ENCODE results near the gene RIPOR2.
"Not testable (repeated sequence)": the region's sequence is repeated elsewhere in the genome, so short reads cannot be mapped to it uniquely, and the experiment has no call there.

RIPOR2 gene

DNA sequence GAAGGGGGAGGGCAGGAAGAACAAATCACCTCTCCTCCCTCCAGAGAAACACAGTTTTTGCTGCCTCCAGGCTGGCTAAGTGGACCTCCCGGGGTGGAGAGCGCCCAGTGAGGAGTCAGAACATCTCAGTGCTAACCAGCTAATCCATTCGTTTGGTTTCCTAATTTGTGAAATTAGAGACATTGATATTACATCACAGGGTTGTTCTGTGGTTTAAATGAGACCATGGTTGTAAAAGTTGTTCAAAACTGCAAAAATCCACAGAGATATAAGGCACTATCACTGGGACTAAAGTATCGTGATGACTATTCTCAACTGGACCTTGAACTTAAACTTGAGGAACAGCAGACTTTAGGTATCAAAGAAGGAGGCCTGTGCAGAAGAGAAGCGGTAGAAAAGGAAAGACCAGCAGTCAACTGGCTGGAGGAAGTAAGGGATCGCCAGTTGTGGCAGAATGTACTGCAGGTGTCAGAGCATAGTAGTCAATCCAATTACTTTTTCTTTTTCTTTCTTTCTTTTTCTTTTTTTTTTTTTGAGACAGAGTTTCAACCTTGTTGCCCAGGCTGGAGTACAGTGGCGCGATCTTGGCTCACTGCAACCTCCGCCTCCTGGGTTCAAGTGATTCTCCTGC is 33.9 kb downstream of the RIPOR2 start:
- peak; percentile 19 for DNase-seq

DNA sequence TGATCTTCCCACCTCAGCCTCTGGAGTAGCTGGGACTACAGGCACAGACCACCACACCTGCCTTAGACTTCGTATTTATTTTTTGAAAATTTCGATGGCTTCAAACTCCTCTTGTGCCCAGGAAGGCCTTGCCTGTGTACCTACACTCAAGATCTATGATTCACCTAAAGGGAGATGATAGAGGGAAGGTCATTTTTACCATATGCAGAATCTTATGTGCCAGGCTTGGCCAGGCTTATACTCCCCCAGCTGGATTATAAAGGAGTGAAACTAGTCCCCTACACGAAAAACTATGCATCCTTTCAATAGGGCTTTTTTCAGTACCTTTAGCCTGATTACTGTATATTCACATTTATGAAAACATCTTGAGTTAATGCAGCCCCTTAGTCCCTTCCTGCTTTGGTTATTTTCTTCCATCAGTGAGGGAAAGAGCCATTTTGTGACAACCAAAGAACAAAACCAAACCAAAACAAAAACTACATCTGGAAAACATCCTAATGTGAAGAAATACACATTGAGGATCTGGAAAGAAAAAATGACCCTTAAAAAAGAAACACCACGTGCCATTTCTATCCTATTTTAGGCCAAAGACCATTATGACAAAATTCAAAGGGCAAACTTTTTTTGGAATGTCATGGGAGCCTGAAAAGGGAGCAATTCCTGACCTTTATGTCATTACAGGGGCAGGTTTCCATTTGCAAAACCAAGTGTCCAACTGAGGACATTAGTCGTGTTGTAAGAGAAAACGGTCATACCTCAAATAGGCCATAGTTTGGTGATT is 34.7 kb downstream of the RIPOR2 start:
- no peak for DNase-seq

DNA sequence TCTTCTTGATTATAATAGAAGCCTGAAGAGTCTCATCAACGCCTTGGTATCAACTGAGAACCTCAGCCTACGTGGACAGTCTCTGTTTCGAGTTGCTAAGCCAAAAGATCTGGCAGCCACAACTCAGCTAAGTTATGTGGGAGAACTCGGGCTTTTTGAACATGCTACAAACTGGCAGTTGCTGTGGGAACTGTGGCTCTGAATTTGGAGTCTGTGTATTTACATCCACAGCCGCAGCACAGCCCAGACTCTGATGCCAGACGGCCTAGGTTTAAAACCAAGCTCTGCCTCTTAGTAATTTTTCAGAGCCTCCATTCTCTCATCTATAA is 35.8 kb downstream of the RIPOR2 start:
- peak; percentile 49 for DNase-seq

DNA sequence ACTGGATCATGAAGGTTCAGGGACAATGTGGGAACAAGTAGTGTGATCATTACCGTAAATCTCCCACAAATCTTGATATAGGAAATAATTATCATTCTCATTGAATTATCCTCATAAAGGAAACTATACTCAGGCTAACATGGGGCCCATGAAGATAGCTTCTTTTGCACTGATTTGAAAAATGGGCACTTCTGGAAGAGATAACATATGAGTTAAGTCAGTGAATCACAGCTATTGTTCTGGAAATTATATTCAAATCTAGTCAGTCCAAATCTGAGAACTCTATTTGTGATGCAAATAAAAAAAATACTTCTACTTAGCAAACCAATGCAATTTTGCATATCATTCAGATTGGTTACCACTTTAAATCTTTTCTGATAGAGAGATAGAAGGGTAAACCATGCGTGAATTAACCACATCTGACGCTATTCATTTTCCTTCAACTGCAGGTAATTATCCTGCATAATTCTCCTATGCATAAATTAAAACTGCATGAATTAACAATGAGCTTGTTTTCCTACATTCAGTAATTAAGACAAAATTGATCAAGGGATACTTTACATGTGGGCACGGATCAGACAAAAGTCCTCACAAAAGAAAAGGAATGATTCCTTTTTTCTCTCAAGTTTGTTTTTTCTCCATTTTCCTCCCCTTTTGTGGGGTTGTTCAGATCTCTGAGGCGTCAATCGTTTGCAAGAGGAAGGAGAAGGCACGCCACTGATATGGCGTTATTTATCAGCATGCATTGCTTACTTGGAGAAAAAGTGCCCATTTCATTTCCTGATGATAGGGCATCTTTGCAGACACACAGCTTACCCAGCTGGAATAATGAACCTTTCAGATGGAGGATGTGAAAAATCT is 36.4 kb downstream of the RIPOR2 start:
- DNase-seq = peak; percentile 74

DNA sequence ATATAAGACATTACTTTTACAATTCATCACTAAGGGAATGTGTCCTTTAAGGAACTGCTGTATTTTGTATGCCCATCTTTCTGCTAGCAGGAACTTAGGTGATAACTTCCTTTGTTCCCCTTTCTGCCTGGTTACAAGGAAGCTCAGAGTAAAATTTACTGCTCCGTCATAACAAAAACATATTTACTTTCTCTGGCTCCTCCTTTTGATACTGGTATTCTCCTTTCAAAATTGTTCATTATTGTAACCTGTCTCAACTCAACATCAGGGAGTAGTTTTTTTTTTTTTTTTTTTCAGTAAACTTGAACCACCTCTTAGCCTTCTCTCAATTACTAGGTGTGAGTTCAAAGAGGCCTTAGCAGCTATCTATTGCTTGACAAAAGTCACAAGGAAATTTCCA is 37.1 kb downstream of the RIPOR2 start:
- peak; percentile 34 for DNase-seq

DNA sequence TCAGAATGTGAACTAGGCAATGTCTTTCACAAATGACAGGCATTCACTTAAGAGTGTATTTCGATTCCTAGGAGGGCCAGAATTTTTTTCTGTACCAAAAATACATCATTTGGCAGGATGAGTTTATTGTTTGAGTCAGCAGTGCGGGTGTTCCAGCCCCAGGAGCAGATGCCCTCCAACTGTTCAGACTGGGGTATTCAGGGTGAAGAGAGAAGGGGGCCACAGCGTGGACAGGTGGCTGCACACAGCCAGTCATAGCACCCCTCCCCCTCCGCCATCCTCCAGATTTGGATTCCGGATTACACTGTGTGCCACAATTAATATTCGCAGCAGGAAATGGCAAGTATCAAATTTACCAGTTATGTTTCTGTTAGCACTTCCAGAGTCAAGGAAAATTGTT is 38.6 kb downstream of the RIPOR2 start:
- peak; percentile 19 for DNase-seq

DNA sequence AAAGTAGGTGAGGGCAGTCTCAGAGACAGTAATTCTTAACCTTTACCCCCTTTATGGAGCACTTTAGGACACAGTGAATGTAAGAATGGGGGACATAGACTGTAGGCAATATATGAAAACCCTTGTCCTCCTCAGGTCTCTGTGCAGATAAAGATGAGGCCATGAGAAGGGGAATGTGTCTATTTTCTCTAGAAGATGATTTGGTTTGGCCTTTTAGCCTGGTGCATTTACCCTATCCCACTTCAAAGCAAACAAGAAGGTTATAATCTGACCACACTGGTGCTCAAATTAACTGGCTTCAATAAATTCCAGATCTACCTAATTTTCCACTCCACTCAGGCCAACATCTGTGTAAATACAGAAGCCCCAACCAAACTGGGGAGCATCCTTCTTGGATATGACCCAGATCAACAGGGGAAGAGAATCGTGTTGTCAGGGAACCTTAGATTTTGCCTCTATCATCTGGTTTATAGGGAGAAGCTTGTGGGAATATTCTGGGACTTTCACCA is 42.4 kb downstream of the RIPOR2 start:
- no peak for DNase-seq

DNA sequence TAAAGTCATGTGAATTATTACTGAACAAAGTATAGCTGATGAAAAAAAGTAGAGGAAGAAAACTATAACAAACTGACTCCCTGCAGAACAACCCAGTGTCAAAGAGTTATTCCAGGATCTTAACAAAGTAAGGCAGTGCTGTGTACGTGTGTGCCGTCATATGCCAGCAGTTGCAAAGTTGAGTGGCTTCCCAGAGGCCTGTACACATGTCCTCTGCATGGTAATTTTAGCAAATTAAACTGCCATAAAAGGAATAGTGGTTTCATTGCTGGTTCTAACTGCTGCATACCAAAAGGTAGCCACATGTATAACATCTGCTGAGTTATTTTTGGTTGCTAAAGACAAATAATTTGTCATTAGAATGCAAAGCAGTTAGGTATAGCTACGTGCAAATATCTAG is 44.8 kb downstream of the RIPOR2 start:
- peak; percentile 33 for DNase-seq

DNA sequence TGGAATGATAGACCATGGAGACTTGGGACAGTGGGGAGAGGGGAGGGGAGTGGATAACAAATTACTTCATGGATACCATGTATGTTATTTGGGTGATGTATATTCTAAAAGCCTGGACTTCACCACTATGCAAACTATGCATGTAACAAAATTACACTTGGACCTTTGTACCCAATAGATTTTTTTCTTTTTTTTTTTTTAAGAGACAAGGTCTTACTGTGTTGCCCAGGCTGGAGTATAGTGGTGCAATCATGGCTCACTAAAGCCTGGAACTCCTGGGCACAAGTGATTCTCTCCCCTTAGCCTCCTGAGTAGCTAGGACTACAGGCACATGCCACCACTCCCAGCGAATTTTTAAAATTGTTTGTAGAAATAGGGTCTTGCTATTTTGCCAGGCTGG is 45.3 kb downstream of the RIPOR2 start:
- DNase-seq = no peak

DNA sequence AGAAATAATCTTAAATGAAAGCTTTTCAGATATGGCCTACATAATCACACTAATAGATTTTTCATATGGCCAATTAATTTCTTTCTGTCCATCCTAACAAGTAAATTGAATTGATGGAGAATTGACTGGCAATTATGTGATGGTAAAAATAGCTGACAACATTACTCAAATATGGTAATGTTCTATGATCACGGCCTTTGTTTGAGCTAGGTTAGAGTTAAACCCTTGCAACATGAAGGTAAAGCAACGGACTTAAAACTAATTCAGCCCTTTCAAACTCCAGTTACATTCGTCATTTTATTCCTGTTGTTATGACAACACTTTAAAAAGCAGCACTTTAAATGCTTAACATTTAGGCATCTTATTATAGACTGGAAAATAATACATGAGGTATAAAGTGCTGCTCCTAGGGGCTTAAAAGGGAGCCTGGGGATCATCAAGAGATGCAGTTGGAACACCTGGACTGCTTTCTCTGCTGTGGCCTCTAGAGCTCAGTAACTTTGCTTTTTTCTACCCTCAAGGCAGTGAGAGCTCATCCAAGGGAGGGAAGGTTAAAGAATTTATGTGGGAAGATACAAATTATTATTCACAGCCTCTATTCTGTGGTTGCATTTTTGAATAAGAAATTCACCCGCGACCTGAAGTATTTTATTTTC is 46.9 kb downstream of the RIPOR2 start:
- peak; percentile 53 for DNase-seq

DNA sequence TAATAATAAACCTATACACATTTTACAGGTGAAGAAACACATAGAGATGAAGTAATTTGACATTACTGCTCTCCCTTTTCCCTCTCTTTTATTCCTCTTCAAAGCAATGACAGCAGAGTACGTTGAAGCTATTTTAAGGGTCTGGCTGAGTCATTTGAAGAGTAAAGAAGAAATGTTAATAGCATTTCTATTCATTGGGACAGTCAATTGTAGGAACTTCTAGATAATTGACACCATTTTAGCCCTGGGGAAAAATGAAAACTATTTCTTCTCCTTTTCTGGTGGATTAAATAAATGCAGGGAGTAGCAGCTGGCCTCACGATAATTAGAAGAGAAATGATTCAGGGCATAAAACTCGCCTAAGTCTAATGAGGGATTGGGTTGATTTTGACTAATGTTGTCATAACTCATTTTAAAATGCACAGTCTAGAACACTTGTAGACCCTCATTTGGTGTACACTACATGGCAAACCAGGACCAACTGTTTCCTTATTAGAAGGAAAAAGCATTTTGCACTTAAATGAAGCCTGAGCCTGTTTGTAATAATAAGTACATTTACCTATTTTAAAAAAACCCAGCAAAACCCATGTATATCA is 48.1 kb downstream of the RIPOR2 start:
- peak; percentile 72 for DNase-seq

DNA sequence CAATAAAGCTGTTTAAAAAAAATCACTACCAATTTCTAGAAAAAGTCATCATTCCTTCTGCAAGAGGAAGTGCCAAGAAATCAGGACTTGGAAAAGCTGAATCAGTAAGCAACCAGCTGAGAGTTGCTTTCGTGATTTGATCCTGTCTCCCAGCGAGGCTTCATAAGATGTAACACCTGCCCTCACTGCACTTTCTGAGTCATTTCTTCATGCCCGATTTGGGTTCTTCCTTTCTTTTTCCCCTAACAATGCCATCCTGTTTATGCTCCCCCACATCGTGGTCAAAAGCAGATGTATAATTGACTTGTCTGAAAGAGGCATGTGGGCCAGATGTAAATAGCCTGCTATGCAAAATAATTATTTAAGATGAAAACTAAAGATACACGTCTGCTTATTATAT is 52.1 kb downstream of the RIPOR2 start:
- peak; percentile 83 for DNase-seq

DNA sequence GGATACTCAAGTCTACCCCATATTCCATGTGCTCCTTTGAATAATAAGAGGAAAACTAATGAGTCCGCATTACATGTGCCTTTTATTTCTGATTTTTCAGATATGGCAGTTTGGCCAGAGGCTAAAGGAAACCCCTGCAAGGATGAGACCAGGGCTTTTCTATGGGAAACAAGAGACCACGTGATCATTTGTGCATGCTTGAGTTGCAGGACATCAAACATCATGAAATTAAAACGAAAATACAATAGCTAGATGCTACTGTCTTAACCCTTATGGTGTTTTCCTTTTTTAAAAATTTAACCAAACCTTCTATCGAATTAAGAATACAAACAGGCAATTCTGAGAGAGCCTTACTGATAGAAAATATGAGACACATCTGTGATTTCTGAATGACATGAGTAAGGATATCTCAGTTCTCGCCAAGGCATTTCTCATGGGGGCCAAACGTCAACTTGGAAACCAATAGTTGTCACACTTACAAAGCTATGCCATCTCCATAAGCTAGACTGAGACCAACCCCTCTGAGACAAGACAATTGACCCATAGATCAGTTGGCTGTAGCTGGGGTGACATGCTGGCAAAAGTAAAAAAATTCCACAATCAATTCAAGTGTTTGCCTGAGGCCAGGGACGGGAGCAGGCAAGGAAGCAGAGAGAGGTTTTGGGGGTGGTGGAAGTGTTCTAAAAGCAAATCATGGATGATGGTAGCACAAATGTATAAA is 52.8 kb downstream of the RIPOR2 start:
- no peak for DNase-seq

DNA sequence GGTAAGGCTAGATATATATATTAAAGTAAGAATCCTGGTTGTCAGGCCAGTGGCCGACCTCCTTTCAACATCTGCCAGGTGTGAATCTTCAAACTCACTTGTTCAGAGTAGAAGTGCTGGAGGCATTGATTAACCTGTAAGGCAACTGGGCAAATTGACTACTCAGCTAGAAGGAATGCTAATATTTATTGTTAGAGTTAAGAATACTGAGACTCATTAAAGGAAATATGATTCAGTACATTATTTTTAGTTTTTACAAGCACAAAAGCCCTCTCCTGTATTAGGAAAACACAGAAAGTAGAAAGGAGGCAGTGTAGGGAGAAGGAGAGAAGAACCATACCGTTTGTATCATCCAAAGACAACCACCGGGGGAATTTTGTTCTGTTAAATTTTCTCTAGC is 53.5 kb downstream of the RIPOR2 start:
- DNase-seq = no peak

DNA sequence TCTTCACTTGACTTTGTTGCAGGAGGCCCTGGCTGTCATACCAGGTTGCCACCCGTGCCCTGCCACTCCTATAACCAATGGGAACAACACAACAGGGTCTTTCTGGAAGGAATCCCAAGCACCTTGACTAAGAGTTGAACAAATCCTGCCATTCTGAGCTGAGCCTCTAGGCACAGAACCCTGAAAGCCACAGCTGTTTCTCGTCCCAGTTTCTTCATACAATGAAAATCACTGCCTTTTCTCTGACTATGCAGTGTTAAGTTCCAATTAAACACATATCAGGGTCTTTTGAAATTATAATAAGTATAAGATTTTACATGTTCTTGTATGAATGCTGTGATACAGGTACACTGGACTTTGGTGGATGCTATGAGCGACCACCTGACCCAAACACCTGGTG is 54.4 kb downstream of the RIPOR2 start:
- no peak for DNase-seq

DNA sequence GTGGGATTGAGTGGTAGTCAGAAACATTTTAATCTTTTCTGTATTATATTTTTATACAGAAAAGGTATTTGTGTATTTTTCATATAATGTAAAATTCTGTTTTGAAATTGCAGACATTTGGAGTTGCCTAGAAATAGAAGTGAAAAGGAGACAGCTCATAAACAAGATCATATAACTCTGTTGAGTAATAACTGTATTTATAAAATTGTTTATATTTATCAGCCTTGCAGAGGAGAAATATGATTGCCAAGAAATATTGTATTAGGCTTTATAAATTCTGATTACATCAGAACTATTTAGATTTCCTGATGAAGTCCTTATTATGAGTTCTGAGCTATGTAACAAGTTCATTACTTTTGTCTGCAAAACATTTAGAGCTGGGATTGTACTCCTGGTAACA is 55.3 kb downstream of the RIPOR2 start:
- DNase-seq = no peak

DNA sequence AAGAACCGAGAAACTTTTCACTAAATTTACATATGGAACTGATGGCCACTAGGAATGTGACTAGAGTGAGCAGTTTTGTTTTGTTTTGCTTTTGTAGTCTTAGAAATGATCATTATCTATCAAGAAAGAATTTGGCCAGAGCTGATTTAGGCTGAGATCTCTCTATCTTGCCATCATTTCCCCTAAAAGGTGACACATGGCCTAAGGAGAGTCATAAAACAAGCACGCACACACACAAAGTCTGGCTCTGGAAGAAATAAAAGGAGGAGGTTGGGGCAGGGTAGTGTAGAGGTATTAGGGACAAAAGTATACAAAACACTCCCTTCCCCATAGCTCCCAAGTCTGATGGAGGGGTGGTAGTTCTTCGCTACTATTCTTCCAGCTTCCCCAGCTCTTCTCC is 56.4 kb downstream of the RIPOR2 start:
- DNase-seq = no peak

DNA sequence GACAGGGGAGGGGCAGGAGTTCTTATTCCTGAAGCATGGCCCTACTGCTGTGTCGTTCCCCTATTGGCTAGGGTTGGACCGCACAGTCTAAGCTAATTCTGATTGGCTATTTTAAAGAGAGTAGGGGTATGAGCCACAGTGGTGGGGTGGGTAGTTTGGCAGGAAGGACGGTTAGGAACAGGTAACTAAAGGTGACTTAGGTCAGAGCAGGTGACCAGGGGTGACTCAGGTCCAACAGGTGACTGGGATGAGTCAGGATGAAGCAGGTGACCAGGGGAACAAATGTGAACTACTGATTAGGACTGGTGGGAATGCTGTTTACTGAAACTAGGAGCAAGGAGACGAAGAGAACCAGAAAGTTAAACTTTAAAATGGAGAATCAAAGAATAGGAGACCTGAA is 58.0 kb downstream of the RIPOR2 start:
- DNase-seq = not testable (repeated sequence)

DNA sequence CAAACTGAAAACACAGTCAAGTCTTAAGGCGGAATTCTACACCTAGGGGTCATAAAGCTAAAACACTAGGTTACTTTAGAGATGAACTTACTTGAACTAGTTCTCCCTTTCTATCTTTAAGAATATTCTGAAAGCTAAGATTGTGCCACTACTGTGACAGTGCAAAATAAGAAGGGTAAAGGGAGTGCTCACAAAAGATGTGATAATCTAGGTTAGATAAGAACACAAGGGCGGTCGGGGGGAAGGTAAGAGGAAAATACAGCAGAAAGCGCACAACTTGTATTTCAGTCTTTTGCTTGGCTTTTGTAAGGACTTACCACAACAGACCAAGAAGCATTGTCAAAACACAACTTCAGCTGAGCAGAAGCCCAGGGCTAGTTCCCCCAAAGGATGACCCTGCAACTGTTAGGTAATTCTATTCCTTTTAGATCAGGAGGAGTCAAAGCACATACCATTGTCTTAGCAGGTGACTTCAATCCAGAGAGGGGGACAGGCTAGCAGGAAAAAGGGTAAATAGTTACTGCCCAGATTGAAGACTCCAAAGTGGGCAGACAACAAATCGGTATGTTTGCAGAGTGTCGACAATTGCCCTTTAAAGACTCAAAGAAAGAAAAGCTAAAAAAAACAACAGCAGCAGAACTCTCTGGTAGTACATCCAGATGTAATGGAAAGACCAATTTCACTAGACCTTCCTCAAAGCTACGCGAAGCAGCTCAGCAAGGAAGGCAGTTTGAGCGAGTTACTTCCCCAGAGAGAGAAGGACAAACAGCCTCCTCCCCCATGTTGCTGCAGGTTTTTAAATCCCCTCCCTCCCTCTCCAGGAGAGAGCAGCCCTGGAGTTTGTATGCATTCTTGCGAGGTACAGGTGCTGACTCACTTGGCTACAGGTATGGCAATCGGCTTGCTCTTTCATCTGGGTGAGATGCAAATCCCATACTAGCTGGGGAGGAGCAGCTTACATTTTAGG is 59.0 kb downstream of the RIPOR2 start:
- DNase-seq = no peak

DNA sequence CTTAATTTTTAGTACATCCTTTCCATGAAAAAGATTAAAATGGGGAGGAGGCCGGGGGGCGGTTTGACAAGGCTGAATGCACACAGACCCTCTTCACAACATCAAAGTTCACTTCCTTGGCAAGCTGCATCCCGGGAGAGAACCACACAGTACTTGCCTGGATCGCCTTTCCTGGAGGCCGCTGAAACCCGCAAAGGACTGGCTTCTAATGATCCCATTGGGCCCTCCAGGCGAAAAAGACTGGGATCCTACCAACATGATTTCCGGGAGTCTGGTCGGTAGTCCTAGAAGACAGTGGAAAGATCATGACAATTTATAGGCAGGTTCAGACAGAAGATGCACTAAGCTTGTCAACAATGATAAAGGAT is 60.2 kb downstream of the RIPOR2 start:
- DNase-seq = no peak

Measured in NCI-H69 (cell line).